ENCODE measurements around the gene PLEKHA5.
"Not testable (repeated sequence)": the region's sequence is repeated elsewhere in the genome, so short reads cannot be mapped to it uniquely, and the experiment has no call there.

Gene PLEKHA5

DNA sequence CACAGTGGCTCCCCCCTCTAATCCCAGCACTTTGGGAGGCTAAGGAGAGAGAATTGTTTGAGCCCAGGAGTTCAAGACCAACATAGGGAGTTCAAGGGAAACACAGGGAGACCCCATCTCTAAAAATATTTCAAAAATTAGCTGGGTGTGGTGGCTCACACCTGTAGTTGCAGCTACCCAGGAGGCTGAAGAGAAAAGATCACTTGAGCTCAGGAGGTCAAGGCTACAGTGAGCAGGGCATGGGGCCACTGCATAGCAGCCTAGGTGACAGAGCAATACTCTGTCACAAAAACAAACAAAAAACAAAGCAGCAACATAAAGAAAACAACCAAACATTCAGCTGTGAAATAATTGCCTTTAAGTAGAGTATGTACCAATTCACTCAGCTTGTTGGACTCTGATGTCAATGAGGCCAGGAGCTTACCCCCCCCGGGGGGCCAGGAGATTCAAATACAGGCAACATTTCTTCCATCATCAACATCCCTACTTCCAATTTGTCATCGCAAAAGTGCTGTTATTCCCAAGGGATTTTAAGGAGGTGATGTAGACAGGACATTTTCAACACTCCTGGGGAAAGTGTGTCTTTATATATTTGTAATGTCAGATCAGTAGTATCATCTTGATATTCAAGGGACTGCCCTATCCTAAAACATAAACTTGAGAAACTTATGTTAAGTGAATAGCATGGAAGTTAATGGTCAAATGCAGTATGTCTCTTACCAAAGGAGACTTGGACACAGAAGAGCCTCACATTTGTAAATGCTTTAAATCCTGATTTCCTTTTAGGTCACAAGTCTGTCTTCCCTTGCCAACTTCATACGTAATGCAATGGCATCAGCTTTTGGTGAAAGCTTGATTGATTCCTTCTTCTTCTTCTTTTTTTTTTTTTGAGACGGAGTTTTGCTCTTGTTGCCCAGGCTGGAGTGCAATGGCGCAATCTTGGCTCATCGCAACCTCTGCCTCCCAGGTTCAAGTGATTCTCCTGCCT lies 269.1 kb downstream of the PLEKHA5 start:
- DNase-seq (ENCODE audit: extremely low read depth in 1 of 2, low read depth in 1 of 2): no peak

DNA sequence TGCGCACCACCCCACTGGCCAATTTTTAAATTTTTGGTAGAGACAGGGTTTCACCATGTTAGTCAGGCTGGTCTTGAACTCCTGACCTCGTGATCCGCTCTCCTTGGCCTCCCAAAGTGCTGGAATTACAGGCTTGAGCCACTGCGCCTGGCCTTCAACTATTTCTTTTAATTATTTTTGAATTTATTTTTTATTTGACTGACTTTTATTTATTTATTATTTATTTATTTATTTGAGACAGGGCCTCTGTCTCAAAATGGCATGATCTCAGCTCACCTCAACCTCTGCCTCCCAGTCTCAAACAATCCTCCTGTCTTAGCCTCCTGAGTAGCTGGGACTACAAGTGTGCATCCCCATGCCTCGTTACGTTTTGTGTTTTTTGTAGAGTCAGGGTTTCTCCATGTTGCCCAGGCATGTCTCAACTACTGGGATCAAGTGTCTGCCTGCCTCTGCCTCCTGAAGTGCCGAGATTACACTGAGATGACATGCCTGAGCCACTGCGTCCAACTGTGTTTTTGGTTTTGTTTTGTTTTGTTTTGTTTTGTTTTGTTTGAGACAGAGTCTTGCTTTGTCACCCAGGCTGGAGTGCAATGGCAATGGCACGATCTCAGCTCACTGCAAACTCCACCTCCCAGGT lies 271.2 kb downstream of the PLEKHA5 start:
- not testable (repeated sequence) for DNase-seq (ENCODE audit: extremely low read depth in 1 of 2, low read depth in 1 of 2)

GRCh38 chr12:19402211-19402610 lies 272.7 kb downstream of the PLEKHA5 start:
- no peak for DNase-seq (ENCODE audit: extremely low read depth in 1 of 2, low read depth in 1 of 2)

DNA sequence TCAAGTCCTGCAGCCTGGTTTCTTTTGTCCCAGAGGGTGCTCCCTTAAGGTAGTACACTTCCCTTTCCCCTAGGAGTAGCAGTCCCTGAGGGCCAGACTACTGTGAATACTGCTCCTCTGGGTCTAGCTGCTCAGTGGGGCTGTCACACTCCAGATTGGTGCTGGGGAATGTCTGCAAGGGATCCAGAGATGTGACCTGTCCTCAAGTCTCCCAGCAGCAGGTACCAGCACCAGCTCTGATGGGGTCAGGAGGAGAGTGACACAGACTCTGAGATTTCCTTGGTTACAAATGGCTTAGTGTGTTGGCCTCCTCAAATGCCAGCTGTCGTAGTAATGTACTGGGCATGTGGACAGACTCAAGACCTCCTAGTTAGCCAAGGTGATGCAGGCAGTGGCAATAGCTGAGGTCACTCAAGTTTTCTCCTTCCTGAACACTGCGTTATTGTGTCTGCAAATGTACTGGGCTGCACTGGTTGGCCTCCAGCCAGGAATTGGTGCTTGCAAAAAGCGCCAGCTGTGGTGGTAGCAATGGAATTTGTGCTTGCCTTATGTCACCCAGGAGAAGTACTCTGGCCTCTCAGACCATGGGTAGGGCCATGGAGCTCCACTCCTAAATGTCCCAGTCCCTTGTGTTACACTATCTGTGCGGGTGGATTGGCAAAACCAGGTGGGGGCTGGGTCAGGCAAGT lies 273.4 kb downstream of the PLEKHA5 start:
- DNase-seq (ENCODE audit: extremely low read depth in 1 of 2, low read depth in 1 of 2): no peak

DNA sequence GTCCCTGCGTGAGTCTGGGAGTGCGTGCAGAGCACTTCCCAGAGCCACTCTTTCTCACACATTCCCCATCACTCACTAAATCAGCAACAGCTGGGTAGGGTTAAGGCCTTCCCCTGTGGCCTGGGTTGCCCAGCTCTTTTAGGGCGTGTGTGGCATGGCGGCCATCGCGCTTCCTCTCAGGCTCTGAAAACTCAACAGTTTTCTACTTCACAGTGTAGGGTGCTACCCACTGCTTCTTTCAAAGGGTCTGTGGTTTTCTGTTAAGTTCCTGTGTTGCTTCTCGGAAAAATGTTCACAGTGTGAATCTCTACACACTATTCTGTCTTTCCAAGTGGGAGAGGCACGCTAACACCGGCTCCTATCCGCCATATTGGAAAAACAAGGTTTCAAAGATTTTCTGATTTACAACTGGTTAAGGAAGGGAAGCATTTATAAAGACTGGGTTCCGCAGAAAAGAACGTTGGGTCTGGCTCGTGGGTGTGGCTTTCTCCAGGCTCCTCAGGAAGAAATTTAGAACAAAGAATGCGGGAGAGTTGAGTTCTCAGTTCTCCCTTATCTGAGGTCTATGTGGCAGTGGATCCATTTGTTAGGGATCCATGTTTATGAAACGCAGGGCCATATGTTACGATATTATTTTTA lies 274.8 kb downstream of the PLEKHA5 start:
- DNase-seq (ENCODE audit: extremely low read depth in 1 of 2, low read depth in 1 of 2): no peak

DNA sequence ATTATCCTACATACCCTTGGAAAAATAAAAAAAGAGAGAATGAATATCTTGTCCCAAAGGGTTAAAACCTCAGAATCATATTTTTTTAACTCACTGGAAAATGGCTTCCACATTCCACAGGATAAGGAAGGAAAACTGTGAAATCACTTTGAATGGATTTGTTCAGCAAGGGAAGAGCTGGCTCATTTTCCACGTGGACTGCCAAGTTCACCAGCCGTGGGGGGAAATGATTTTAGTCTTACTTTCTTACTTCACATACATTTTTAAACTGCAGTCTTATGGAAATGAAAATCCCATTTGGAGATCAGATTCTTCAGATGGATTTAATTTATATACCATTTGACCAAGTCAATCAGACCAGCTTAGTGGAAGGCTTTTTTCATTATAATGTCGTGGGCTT lies 279.8 kb downstream of the PLEKHA5 start:
- no peak for DNase-seq (ENCODE audit: extremely low read depth in 1 of 2, low read depth in 1 of 2)

- DNase-seq (ENCODE audit: extremely low read depth in 1 of 2, low read depth in 1 of 2): no peak
These were observed 280.7 kb downstream of the PLEKHA5 start for GRCh38 chr12:19410211-19410610.

- no peak for DNase-seq (ENCODE audit: extremely low read depth in 1 of 2, low read depth in 1 of 2)
These were observed 281.2 kb downstream of the PLEKHA5 start for GRCh38 chr12:19410629-19411185.

DNA sequence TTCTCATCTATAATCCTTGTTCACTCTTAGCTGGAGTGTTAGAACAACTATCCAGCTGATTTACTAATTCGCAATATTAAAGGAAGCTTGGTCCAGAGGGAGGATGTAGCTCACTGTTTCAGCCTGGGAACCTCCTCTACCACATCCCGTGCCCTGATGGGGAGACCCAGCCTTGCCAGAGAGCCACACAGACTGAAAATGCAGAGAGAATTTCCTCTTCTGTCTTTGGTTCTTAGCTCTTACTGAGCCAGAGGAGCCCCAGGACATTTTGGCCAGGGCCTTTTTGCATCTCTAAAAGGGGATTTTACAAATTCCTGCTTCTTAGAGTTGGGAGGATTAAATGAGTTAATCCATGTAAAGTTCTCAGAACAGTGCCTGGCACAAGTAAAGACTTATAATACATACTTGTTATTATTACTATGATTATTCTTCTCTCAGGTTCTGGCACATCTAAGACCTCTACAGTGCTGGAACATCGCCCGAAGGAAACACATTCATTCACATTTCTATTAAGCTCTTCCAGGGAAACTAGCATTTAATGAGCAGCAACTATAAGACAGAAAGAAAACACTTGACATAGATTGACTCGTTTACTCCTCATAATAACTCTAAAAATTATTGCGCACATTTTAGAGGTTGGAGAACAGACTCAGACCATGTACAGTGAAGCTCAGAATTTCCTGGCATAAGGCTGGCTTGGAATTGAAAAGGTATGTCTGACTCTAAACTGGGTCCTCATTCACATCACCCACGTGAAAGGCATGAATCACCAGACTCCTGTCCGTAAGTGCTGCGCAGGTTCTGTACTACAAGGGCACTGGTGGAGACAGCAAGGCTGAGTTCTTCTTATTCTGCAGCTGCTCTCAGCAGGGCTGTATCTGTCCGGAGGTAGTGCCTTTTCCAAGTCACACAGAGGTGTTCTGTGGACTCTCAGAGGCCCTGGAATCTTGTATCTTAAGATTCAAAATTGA lies 282.0 kb downstream of the PLEKHA5 start:
- DNase-seq (ENCODE audit: extremely low read depth in 1 of 2, low read depth in 1 of 2): no peak

DNA sequence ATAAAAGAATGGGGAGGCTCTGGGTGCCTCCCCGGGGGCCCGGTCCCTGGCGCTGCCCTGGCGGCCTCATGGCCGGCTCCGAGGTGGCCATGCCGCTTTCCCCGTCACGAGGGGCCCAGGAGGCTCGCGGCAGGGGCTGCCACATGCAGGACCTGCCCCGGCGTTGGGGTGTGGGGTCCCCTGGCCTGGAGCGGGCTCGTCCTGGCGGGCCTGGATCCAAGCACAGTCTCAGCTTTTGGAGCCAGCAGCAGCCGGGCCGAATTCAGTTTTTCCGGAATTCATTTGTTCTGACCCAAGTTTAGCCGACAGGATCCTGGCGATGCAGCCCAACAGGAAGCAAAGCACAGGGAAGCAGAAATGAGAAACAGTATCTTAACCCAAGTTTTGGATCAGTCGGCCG lies 283.3 kb downstream of the PLEKHA5 start:
- DNase-seq (ENCODE audit: extremely low read depth in 1 of 2, low read depth in 1 of 2): no peak

DNA sequence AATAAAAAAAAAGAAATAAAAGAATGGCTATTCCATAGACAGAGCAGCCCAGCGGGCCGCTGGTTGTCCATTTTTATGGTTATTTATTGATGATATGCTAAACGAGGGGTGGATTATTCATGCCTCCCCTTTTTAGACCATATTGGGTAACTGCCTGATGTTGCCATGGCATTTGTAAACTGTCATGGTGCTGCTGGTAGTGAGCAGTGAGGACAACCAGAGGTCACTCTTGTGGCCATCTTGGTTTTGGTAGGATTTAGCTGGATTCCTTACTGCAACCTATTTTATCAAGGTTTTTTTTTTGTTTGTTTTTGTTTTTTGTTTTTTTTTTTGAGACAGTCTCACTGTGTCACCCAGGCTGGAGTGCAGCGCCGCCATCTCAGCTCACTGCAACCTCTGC lies 284.0 kb downstream of the PLEKHA5 start:
- DNase-seq (ENCODE audit: extremely low read depth in 1 of 2, low read depth in 1 of 2): not testable (repeated sequence)

DNA sequence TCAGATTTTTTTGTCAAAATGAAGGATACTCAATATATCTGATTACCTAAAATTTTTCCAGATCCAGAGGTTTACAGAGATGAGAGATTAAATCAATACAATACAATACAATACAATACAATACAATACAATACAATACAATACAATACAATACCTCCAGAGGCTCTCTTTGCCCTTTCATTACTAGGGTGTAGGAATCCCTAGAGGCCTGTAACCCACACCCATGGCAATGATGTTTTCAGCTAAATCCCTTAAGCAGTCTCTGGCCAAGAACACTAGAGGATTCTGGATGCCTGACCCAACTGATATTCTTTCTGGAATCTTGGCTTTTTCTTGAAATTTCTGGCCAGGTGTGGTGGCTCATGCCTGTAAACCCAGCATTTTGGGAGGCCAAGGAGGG lies 286.0 kb downstream of the PLEKHA5 start:
- no peak for DNase-seq (ENCODE audit: extremely low read depth in 1 of 2, low read depth in 1 of 2)

DNA sequence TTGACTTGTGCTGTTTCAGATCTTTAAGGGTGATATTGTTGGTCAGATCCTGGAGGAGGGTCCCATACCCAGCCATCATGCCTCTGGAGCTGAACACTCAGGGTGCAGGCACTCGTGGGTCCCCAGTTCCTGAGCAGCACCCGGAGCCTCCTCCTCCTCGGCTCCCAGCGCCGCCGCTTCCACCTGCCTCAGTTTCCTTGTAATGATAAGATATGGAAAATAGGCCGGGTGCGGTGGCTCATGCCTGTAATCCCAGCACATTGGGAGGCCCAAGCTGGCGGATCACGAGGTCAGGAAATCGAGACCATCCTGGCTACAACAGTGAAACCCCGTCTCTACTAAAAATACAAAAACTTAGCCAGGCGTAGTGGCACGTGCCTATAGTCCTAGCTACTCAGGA lies 289.6 kb downstream of the PLEKHA5 start:
- no peak for DNase-seq (ENCODE audit: extremely low read depth in 1 of 2, low read depth in 1 of 2)

GRCh38 chr12:19421503-19422282 lies 292.2 kb downstream of the PLEKHA5 start:
- DNase-seq (ENCODE audit: extremely low read depth in 1 of 2, low read depth in 1 of 2): no peak

DNA sequence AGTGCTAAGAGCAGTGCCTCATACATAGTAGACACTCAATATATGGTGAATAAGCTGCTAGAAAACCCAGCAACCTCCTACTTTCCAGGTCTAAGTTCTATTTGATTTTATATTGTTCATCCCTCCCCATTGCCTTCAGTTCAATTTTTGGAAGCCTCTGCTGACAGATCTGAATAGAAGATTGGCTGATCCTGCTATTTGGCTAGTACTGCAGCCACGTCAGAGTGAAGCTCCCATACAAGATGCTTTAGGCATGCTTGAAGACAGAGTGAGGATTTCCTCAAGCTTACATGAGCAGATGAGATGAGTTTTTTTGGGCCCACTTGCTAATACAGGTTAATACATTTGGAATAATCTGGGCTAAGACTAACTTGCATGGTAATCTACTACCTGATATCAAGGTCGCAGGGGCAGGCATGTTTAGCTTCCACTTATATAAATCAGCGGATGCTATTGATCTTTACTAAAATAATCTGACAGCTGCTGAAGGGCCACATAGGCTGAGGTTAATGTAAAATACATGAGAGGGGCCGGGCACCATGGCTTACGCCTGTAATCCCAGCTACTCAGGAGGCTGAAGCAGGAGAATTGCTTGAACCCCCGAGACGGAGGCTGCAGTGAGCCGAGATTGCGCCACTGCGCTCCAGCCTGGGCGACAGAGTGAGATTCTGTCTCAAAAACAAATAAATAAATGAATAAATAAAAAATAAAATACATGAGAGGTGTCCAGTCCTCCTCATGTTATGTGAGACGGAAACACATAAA lies 293.8 kb downstream of the PLEKHA5 start:
- no peak for DNase-seq (ENCODE audit: extremely low read depth in 1 of 2, low read depth in 1 of 2)

Data from stimulated activated CD8-positive, alpha-beta memory T cell treated with anti-CD3 and anti-CD28 coated beads, Interleukin-7, amount 100 ng/mL, for 48 hours (primary cell).